Activated naive CD4-positive, alpha-beta T cell treated with anti-CD3 and anti-CD28 coated beads, Interleukin-2, amount 50 U/mL, for 72 hours (primary cell): ENCODE measurements around the gene CTXND1. TPM values are rescaled to one million over a fixed set of nuclear protein-coding genes. Genes with fewer than 3 reads are reported as not detected.

ENCODE experiments used
- ATAC-seq, 2 donors: fragments of 150-1000 bp; cut with Tn5 transposase; 2 replicates each; pipeline ENCODE4 v1.10.0; 2021; ENCODE audit warnings: mild to moderate bottlenecking in 2 of 2, moderate library complexity in 2 of 2
- DNase-seq, 2 donors: peaks; one replicate each; pipeline ENCODE4 v3.0.0; 2021 to 2022; ENCODE audit warnings: low spot score in 2 of 2
- H3K27ac Mint-ChIP-seq, 2 donors: one replicate each; pipeline ENCODE4 v1.8.0; 2022; ENCODE audit warnings: mild to moderate bottlenecking in 2 of 2, mixed read lengths in 2 of 2
- H3K36me3 Mint-ChIP-seq, 2 donors: one replicate each; pipeline ENCODE4 v1.8.0; 2022; ENCODE audit warnings: mixed read lengths in 2 of 2
- H3K9me3 Mint-ChIP-seq, 2 donors: one replicate each; pipeline ENCODE4 v1.8.0; 2022; ENCODE audit warnings: mixed read lengths in 2 of 2
- total RNA-seq, 2 donors: library from RNA; stranded (reverse); gene quantifications; one replicate each; pipeline ENCODE4 v1.2.3, GENCODE V29; 2022

Gene CTXND1
- total RNA-seq, 2 donors from 2014 or later: not detected

DNA sequence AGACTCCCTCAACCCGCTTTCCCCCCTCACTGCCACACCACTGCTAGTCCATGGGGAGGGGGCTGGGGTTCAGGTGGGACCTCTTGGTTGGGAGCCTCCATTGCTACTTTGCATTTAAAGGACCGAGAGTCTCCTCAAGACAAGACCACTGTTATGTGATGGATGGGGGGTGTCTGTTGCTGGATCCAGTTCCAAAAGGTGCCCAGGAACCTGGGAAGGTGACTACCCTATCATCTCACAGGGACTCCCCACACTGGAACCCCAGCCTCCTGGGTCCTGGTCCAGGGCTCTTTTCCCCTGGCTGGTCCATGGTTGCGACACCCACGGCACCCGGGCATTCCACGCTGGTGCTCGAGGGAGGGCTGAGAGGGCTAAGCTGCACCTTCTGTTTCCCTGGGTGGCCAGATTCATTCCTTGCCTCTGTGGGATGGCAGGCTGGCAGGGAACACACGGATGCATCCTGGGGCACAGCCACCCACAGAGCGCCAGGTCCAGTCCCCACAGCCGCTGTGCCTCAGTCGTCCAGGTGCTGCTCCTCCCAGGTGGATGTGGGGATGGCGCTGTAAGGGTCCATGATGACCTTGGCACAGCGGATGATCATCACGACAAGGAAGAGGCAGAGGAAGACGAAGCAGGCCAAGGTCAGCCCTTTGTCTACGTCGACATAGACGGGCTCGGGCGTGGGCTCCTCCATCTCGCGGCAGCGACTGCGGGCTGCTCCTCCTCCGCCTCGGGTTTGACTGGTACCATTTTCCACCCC is 50.6 kb downstream of the CTXND1 start:
- DNase-seq: no peak
- ATAC-seq: no peak
- H3K36me3 Mint-ChIP-seq: no peaks in the 10 kb centered on the region
- H3K27ac Mint-ChIP-seq: no peak overlapping the region
- H3K9me3 Mint-ChIP-seq: no peaks in the 10 kb centered on the region

DNA sequence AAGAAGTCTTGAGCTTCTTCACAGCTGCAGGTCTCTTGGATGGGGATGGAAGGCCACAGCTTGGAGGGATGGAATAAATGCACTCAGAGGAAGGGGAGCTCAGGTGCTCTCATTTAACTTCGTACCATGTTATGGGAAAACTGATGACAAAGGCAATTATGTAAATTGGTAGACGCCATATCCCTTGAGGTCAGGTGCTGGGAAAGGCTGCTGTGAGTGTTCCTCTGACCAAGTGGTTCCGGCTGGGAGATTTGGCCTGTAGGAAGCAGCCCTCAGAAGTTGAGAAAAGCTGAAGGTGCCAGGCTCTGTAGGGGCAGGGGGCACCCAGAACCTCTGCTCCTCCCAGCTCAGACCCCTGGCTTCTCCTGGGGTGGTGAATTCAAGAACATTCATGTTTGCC is 52.1 kb downstream of the CTXND1 start:
- ATAC-seq: no peak
- no peaks in the 10 kb centered on the region for H3K9me3 Mint-ChIP-seq
- DNase-seq: no peak
- no peak overlapping the region for H3K27ac Mint-ChIP-seq
- H3K36me3 Mint-ChIP-seq: no peaks in the 10 kb centered on the region

- H3K27ac Mint-ChIP-seq: no peak overlapping the region
- DNase-seq: no peak
- H3K9me3 Mint-ChIP-seq: no peaks in the 10 kb centered on the region
- H3K36me3 Mint-ChIP-seq: no peaks in the 10 kb centered on the region
- no peak for ATAC-seq
Observed at GRCh38 chr15:80199366-80199765, 52.6 kb downstream of the CTXND1 start.

DNA sequence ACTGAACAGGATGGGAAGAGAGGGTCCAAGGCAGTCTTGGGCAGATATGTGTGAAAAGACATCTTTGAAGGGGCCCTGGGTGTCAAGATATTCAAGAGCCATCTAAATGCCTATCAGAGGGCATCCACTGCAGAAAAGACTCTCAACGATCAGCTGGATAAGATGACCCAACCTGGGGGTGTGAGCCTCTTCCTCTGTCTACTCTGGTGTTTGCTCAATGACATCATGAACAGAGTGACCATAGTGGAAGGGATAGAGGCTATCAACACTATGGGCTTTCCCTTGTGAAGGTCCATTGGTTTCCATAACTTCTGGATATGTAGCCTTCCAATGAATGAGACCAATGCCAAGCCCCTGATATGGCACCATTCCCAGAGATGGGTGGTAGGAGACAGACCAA is 57.1 kb downstream of the CTXND1 start:
- H3K9me3 Mint-ChIP-seq: no peaks in the 10 kb centered on the region
- no peak overlapping the region for H3K27ac Mint-ChIP-seq
- ATAC-seq (no peak), DNase-seq (no peak)
- no peaks in the 10 kb centered on the region for H3K36me3 Mint-ChIP-seq

GRCh38 chr15:80194186-80194585 is 57.8 kb downstream of the CTXND1 start:
- no peak for DNase-seq

DNA sequence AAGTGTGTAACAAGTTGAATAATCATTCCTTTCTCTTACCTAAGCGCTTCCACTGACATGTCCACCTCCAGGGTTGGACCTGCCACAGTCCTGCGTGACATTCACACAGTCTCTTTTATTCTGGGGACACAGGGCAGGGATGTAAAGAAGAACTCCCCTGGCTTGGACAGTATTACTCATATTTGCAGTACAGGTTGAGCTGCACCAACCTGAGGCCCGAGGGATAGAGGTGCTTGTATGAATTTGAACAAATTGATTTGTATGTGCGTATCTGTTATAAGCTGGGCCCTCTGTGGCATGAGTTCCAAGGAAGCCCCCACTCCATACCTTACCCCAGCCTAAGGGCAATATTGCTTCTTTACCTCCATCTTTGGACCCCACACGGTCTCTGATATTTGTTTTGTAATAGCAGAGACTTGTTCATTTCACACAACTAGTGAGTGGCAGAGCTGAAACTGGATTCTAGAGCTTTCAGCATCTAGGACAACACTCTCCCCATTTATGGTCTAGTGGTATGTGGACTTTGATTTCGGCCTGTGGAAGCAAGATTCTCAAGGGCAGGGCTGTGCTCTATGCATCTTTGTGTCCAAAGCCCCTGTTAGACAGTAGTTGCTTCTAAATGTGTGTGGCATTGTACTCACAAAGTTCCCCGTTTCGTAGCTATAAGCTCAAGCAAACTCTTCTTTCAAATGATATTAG is 60.0 kb downstream of the CTXND1 start:
- DNase-seq (no peak), ATAC-seq (no peak)
- H3K27ac Mint-ChIP-seq: no peak overlapping the region
- peaks cover 0 to 6% of the 10 kb centered on the region in 2 donors for H3K36me3 Mint-ChIP-seq
- no peaks in the 10 kb centered on the region for H3K9me3 Mint-ChIP-seq

More at GRCh38 chr15:80194186-80194585, 57.8 kb downstream of the CTXND1 start:
- ATAC-seq: no peak
- Mint-ChIP-seq H3K36me3 (no peaks in the 10 kb centered on the region), H3K9me3 (no peaks in the 10 kb centered on the region), H3K27ac (no peak overlapping the region)

DNA sequence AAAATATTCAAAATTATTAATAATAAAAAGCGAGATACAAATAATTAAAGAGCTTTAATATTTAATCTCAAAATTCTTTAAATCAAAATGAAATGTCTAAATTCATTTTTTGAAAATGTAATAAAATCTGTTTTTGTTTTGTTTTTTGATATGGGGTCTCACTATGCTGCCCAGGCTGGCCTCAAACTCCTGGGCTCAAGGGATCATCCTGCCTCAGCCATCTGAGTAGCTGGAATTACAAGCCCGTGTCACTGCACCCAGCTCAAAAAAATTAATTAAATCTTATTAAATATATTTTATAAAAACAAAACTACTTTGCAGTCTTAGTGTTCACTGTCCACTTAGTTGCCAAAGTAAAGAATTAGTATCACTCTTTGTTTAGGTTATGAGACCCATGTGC is 60.8 kb downstream of the CTXND1 start:
- ATAC-seq (no peak), DNase-seq (no peak)
- no peak overlapping the region for H3K27ac Mint-ChIP-seq
- peaks cover 0 to 15% of the 10 kb centered on the region in 2 donors for H3K36me3 Mint-ChIP-seq
- no peaks in the 10 kb centered on the region for H3K9me3 Mint-ChIP-seq

- Mint-ChIP-seq H3K9me3 (no peaks in the 10 kb centered on the region), H3K27ac (no peak overlapping the region), H3K36me3 (peaks cover 16 to 36% of the 10 kb centered on the region in 2 donors)
- DNase-seq (no peak), ATAC-seq (no peak)
Observed at GRCh38 chr15:80188251-80188650, 63.8 kb downstream of the CTXND1 start.

GRCh38 chr15:80186597-80186996 is 65.4 kb downstream of the CTXND1 start:
- no peak for DNase-seq
- Mint-ChIP-seq H3K27ac (no peak overlapping the region), H3K9me3 (no peaks in the 10 kb centered on the region), H3K36me3 (peaks cover 16 to 36% of the 10 kb centered on the region in 2 donors)
- no peak for ATAC-seq

DNA sequence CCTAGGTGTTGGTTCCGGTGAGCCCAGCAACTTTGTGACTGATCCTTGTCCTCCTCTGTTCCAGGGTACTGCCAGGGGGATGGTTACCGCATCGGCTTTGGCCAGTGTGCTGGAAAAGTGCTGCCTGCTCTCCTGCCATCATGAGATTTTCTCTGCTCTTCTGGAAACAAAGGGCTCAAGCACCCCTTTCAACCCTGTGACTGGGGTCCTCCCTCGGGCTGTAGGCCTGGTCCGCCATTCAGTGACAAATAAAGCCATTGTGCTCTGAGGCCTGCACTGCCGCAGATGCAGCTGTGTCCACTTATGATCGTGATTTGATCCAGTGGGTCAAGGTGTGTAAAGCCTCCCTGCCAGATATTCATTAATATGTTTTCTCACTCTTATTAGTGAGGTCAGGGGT is 65.9 kb downstream of the CTXND1 start:
- Mint-ChIP-seq H3K36me3 (peaks cover 16 to 36% of the 10 kb centered on the region in 2 donors), H3K9me3 (no peaks in the 10 kb centered on the region), H3K27ac (no peak overlapping the region)

GRCh38 chr15:80185152-80185551 is 66.9 kb downstream of the CTXND1 start:
- DNase-seq: no peak
- H3K36me3 Mint-ChIP-seq: peaks cover 16 to 36% of the 10 kb centered on the region in 2 donors
- no peak overlapping the region for H3K27ac Mint-ChIP-seq
- no peaks in the 10 kb centered on the region for H3K9me3 Mint-ChIP-seq
- no peak for ATAC-seq

More for the DNA sequence above, 65.9 kb downstream of the CTXND1 start:
- DNase-seq (no peak), ATAC-seq (no peak)

GRCh38 chr15:80184554-80184953 is 67.5 kb downstream of the CTXND1 start:
- no peak for ATAC-seq
- Mint-ChIP-seq H3K9me3 (no peaks in the 10 kb centered on the region), H3K36me3 (peaks cover 16 to 36% of the 10 kb centered on the region in 2 donors), H3K27ac (no peak overlapping the region)
- DNase-seq: no peak

DNA sequence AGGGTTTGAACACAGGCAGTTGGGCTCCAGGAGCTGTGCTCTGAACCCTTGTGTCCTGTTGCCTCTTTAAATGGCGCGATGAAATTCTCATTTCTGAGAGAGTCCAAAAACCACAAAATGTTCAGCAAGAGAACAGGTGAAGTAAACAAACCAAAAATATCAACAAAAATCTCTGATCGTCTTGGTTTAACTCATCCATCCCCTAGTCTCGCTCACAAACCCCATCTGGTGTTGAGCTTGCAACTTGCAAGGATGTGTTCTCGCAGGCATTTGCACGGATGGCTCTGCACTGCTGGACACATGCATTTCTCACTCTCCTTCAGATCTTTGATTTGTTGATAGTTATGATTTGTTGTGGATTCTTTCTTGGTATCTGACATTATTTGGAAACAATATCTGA is 68.1 kb downstream of the CTXND1 start:
- no peak for ATAC-seq
- no peak for DNase-seq
- Mint-ChIP-seq H3K36me3 (peaks cover 16 to 36% of the 10 kb centered on the region in 2 donors), H3K9me3 (no peaks in the 10 kb centered on the region), H3K27ac (no peak overlapping the region)

- H3K27ac Mint-ChIP-seq: no peak overlapping the region
- H3K9me3 Mint-ChIP-seq: no peaks in the 10 kb centered on the region
- no peak for ATAC-seq
- DNase-seq: no peak
- H3K36me3 Mint-ChIP-seq: peaks cover 16 to 36% of the 10 kb centered on the region in 2 donors
Observed at GRCh38 chr15:80183306-80183705, 68.7 kb downstream of the CTXND1 start.

- DNase-seq: no peak
- ATAC-seq: no peak
- H3K27ac Mint-ChIP-seq: peak overlapping the region in 1 of 2 donors; percentile 23
- peaks cover 16 to 36% of the 10 kb centered on the region in 2 donors for H3K36me3 Mint-ChIP-seq
- no peaks in the 10 kb centered on the region for H3K9me3 Mint-ChIP-seq
Observed at GRCh38 chr15:80182611-80183261, 69.3 kb downstream of the CTXND1 start.

DNA sequence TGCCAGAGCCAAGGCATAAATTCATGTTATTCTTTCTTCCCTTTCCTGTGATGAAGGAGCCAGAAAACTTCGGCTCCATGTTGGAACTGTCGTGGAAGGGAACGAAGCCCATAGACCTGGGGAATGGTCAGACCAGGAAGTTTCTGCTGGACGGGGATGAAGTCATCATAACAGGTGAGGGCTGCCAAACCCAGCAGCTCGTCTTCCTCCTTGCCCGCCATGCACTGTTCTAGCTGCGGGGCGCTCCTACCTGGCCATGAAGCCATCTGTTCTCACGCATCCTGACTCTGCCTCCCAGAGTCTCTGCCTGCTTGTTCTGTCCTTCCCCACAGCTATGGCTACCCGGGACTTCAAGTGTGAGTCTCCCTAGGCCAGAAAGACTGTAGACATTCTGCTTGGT is 71.0 kb downstream of the CTXND1 start:
- DNase-seq (no peak), ATAC-seq (no peak)
- Mint-ChIP-seq H3K27ac (peak overlapping the region in 1 of 2 donors; percentile 69), H3K9me3 (no peaks in the 10 kb centered on the region), H3K36me3 (peaks cover 16 to 19% of the 10 kb centered on the region in 2 donors)

- DNase-seq (no peak), ATAC-seq (no peak)
- Mint-ChIP-seq H3K27ac (no peak overlapping the region), H3K9me3 (no peaks in the 10 kb centered on the region), H3K36me3 (peaks cover 15% of the 10 kb centered on the region in 2 donors)
Observed at GRCh38 chr15:80180468-80180867, 71.5 kb downstream of the CTXND1 start.
